ENCODE results near the gene RGS10.

Gene RGS10

DNA sequence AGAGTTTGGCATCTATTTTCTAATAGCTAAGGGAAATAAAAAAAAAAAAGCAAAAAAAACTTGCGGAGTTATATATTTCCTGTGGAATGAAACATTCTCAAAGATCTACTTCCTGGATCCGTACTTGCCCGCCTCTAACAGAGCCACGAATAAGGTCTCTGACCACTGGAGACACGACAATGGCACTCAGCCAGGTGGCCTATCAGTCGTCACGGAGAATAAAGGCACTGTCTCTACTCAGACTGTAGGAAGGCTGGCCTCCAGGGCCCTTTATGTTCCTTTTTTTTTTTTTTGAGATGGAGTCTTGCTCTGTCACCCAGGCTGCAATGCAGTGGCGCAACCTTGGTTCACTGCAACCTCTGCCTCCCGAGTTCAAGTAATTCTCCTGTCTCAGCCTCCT lies 58.7 kb downstream of the RGS10 start:
- no peak overlapping the region for H3K27ac ChIP-seq
- TF ChIP-seq ZFX (IDR thresholded peaks at IDR 0.05; ENCODE audit: borderline replicate concordance) = no peak
- TF ChIP-seq, protein P1, sequence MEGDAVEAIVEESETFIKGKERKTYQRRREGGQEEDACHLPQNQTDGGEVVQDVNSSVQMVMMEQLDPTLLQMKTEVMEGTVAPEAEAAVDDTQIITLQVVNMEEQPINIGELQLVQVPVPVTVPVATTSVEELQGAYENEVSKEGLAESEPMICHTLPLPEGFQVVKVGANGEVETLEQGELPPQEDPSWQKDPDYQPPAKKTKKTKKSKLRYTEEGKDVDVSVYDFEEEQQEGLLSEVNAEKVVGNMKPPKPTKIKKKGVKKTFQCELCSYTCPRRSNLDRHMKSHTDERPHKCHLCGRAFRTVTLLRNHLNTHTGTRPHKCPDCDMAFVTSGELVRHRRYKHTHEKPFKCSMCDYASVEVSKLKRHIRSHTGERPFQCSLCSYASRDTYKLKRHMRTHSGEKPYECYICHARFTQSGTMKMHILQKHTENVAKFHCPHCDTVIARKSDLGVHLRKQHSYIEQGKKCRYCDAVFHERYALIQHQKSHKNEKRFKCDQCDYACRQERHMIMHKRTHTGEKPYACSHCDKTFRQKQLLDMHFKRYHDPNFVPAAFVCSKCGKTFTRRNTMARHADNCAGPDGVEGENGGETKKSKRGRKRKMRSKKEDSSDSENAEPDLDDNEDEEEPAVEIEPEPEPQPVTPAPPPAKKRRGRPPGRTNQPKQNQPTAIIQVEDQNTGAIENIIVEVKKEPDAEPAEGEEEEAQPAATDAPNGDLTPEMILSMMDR (IDR thresholded peaks at IDR 0.05) = no peak

DNA sequence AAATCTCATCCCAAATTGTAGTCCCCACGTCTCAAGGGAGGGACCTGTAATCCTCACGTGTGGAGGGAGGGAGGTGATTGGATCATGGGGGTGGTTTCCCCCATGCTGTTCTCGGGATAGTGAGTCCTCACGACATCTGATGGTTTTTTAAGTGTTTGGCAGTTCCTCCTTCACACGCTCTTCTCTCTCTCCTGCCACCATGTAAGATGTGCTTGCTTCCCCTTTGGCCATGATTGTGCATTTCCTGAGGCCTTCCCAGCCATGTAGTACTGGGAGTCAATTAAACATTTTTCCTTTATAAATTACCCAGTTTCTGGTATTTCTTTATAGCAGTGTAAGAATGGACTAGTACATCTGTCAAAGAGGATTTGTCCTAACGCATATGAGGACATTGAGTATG lies 59.5 kb downstream of the RGS10 start:
- no peak for TF ChIP-seq ZFX (IDR thresholded peaks at IDR 0.05; ENCODE audit: borderline replicate concordance)
- TF ChIP-seq, protein P1 (IDR thresholded peaks at IDR 0.05) = no peak
- H3K27ac ChIP-seq = no peak overlapping the region

DNA sequence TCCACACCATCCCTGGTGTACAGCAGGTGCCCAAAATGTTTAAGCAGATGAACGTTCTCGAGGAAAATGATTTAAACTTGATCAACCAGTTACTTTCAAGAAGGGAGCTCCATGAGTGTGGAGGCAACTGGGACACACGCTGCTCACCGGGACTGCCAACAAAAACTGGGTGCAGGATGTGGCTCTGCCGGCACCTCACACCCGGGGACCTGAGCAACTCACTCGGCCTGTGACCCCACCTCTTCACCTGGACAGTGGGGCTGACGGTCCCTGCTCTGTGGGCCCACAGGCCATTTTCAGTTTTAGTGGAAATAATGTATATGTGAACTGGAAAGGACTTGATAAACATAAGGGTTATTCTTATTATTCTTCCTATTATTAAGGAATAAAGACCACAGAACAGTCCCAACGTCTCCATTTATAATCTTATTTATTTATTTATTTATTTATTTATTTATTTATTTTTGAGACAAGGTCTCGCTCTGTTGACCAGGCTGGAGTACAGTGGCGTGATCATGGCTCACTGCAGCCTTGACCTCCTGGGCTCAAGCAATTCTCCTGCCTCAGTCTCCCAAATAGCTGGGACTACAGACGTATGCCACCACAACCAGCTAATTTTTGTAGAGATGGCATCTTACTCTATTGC lies 60.6 kb downstream of the RGS10 start:
- no peak for TF ChIP-seq ZFX (IDR thresholded peaks at IDR 0.05; ENCODE audit: borderline replicate concordance)
- TF ChIP-seq, protein P1 (IDR thresholded peaks at IDR 0.05) = no peak
- H3K27ac ChIP-seq = no peak overlapping the region

DNA sequence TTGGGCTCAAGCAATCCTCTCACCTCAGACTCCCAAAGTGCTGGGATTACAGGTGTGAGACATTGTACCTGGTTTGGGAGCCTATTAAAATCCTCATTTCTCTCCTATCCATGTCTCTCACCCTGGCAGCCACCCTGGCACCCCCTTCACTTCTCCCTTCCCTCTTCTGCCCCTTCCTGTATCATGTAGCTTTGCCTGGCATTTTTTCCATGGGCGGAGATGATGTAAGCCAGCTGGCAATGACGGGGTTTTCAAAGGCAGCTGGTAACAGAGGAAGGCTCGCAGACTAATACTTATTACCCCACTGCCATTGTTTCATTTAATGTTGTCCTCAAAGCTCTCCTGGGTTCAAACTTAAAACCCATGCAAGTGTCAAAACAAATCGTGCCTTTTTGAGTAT lies 61.9 kb downstream of the RGS10 start:
- H3K27ac ChIP-seq = no peak overlapping the region
- no peak for TF ChIP-seq ZFX (IDR thresholded peaks at IDR 0.05; ENCODE audit: borderline replicate concordance)
- TF ChIP-seq, protein P1 (IDR thresholded peaks at IDR 0.05) = no peak

DNA sequence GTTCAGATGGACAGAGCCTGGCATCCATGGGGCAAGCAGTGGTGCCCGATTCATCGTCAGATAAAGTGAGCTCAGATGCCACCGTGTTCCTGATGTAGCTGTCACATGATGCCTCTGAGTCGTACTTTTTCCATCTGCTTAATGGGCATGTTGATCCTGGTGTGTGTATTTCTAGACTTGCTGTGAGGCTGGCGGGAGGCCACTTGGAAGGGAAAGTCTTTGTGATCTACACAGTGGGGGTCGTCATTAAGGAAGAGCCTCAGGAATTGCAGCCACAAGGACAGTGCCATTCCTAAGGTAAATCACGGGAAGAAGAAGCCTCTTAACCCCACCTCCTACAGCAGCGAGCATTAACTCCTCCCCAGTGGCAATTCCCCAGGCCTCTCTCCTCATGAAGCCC lies 63.0 kb downstream of the RGS10 start:
- TF ChIP-seq, protein P1 (IDR thresholded peaks at IDR 0.05) = no peak
- TF ChIP-seq ZFX (IDR thresholded peaks at IDR 0.05; ENCODE audit: borderline replicate concordance) = no peak
- H3K27ac ChIP-seq = no peak overlapping the region

DNA sequence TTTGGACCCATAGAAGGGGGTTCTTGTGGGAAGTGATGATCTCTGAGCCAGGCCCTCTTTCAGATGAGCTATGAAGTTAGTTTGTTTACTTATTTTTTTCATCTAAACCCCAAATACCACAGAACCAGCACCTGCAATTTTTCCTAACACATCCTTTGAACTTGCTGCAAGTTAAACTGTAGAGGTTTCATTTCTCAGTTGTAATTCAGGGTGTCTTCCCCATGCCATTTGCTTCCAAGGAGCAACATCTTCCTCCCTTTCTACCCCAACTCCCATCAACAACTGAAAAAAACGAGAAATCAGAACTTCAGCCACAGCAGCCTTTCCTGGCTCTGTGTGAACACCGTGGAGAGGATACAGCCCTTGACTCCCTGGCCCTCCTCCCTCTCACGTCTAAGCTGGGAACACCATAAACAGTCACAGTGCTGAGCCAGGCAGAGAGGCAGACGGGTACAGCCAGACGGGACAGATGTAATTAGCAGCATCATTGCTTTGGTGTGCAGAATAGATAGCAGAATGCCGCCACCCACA lies 63.6 kb downstream of the RGS10 start:
- TF ChIP-seq, protein P1 (IDR thresholded peaks at IDR 0.05) = no peak
- TF ChIP-seq ZFX (IDR thresholded peaks at IDR 0.05; ENCODE audit: borderline replicate concordance) = no peak
- no peak overlapping the region for H3K27ac ChIP-seq

DNA sequence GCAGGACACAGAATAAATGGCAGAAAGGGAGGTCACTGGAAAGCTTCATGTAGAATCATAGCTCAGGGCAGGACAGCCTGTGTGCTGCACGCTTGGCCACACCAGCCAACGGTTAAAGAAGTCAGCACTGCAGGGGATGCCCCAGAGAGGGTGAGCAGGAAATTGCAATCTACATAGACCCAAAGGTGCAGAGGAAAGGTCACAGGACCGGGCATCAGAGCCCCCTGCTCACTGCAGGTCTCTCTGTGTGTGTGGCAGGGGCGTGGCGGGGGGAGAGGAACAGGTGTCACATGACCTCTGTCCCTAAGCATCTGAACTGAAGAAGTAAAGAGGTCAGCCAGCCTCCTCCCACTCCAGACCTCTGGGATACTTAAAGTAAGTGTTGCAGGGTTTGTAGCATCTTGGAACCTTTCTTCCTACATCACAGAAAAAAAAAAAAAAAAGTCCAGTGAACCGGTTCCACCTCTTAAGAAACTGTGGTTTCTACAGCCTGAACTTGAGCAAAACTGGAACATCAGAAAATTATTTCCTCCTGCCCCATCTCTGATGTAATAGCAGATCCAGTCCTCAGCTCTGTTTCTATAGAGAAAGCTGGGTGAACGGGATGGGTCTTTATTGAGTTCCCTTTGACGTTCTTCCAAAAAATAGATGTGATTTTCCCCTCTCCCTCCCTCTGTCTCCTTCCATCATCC lies 64.3 kb downstream of the RGS10 start:
- H3K27ac ChIP-seq = no peak overlapping the region
- no peak for TF ChIP-seq ZFX (IDR thresholded peaks at IDR 0.05; ENCODE audit: borderline replicate concordance)
- TF ChIP-seq, protein P1 (IDR thresholded peaks at IDR 0.05) = no peak
